ENCODE measurements around the gene DOCK9. TPM values are rescaled to one million over a fixed set of nuclear protein-coding genes. Genes with fewer than 3 reads are reported as not detected.

The DOCK9 gene
- total and polyA plus RNA-seq, 2 donors from 2014 or later, result 14.0 to 125 TPM

DNA sequence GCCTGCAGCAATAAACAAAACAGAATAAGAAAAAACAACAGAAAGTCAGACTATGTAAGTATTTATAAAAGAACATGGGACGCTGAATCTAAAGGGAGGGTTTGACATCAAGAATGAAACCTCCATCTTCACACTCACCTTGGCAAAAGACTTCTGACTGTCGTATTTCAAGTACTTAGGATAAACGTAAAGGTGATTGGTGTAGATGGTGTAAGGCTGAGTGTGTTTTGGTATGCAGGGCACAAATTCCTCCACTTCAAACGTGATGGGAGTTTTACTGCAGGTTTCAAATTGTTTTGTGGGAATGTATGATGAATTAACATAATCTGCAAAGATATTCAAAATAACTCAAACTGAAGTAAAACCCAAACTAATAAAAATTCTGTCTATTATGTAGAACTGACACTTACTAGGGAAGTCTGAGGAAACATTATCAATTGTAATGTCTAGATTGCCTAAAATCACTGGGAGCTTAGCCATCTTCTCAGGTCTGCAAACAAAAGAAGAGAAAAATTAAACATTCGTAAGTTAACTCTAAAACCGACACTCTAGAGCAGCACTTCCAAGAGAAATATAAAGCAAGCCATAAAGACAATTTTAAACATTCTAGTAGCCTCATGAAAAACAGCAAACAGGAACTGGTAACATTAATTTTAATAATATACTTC, 89.5 kb downstream of the DOCK9 start:
- Histone ChIP-seq H3K9me3 (ENCODE audit: control insufficient read depth in 2 of 3, insufficient read depth in 1 of 3, low read length in 3 of 3) (no peaks in the 10 kb centered on the region), H3K4me3 (ENCODE audit: low read length in 3 of 3) (no peak overlapping the region), H3K4me1 (ENCODE audit: control insufficient read depth in 2 of 3, insufficient read depth in 2 of 3, low read depth in 1 of 3, low read length in 3 of 3) (no peaks in the 10 kb centered on the region), H3K27ac (ENCODE audit: low read depth in 2 of 2, low read length in 2 of 2) (no peak overlapping the region), H3K36me3 (ENCODE audit: control insufficient read depth in 2 of 3, insufficient read depth in 3 of 3, low read length in 3 of 3) (peaks cover 0 to 9% (median 3%) of the 10 kb centered on the region in 3 donors), H3K27me3 (ENCODE audit: control insufficient read depth, insufficient read depth, low read length) (no peaks in the 10 kb centered on the region), H3K9ac (ENCODE audit: low read length in 3 of 3) (no peak overlapping the region)
- TF ChIP-seq, protein P1, sequence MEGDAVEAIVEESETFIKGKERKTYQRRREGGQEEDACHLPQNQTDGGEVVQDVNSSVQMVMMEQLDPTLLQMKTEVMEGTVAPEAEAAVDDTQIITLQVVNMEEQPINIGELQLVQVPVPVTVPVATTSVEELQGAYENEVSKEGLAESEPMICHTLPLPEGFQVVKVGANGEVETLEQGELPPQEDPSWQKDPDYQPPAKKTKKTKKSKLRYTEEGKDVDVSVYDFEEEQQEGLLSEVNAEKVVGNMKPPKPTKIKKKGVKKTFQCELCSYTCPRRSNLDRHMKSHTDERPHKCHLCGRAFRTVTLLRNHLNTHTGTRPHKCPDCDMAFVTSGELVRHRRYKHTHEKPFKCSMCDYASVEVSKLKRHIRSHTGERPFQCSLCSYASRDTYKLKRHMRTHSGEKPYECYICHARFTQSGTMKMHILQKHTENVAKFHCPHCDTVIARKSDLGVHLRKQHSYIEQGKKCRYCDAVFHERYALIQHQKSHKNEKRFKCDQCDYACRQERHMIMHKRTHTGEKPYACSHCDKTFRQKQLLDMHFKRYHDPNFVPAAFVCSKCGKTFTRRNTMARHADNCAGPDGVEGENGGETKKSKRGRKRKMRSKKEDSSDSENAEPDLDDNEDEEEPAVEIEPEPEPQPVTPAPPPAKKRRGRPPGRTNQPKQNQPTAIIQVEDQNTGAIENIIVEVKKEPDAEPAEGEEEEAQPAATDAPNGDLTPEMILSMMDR (IDR thresholded peaks at IDR 0.05; ENCODE audit: borderline replicate concordance, extremely low read depth, insufficient read depth), result no peak
- intact Hi-C loops (cut with DNase I), result no loop called here
- FAIRE-seq (no peak), DNase-seq (no peak)

DNA sequence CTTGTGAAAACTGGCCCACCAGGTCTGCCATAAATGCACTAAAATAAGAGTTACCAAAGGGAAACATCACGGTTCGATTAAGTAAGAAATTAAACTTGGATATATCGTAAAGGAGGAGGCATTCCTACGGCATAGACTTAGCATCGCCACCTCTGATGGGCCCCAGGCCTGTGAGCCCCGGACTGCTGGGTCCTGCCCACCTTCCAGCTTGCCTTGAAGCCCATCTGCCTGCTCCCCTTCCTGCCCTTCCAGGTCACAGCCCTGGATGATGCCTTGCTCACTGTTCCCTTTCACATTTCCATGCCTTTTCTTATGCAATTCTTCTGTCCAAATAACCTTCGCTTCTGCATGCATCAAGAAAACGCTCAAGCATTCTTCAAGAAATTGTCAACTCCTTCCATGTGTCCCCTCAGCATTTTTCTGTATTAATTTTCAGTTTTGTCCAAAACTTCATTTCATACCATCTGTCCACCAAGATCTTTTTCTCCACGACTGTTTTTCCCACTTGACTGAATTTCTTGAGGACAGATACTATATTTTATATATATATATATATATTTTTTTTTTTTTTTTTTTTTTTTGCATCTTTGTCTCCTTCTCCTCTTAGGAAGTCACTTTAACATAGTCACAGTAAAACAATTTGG, 91.2 kb downstream of the DOCK9 start:
- FAIRE-seq, result no peak
- DNase-seq, result no peak
- no peak overlapping the region for H3K9ac ChIP-seq (ENCODE audit: low read length in 3 of 3)
- H3K27ac ChIP-seq (ENCODE audit: low read depth in 2 of 2, low read length in 2 of 2), result no peak overlapping the region
- TF ChIP-seq, protein P1 (IDR thresholded peaks at IDR 0.05; ENCODE audit: borderline replicate concordance, extremely low read depth, insufficient read depth), result no peak
- H3K36me3 ChIP-seq (ENCODE audit: control insufficient read depth in 2 of 3, insufficient read depth in 3 of 3, low read length in 3 of 3), result peaks cover 3 to 22% (median 6%) of the 10 kb centered on the region in 3 donors
- H3K9me3 ChIP-seq (ENCODE audit: control insufficient read depth in 2 of 3, insufficient read depth in 1 of 3, low read length in 3 of 3), result no peaks in the 10 kb centered on the region
- no peaks in the 10 kb centered on the region for H3K4me1 ChIP-seq (ENCODE audit: control insufficient read depth in 2 of 3, insufficient read depth in 2 of 3, low read depth in 1 of 3, low read length in 3 of 3)
- no peaks in the 10 kb centered on the region for H3K27me3 ChIP-seq (ENCODE audit: control insufficient read depth, insufficient read depth, low read length)
- no peak overlapping the region for H3K4me3 ChIP-seq (ENCODE audit: low read length in 3 of 3)
- intact Hi-C loops (cut with DNase I), result no loop called here

DNA sequence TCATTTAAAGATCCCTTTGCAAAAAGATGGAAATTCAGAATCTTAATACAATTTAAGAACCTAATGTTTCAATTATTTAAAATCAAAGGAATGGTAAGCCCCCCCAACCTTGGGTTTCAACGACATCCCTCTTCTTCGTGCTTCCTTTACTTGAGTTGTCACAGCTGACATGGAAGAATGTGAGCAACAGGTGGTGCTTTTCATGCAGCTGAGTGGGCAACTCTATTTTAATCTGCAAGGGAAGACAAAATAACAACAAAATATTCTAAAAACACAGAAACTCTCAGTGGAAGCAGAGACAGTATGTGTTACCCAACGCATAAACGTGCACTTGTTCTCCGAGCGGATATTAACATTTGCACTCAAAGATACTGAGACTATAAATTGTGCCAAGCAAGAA, 92.3 kb downstream of the DOCK9 start:
- peak in 1 of 5 donors; percentile 38 for DNase-seq
- no peak for FAIRE-seq
- TF ChIP-seq, protein P1 (IDR thresholded peaks at IDR 0.05; ENCODE audit: borderline replicate concordance, extremely low read depth, insufficient read depth), result no peak
- Histone ChIP-seq H3K4me1 (ENCODE audit: control insufficient read depth in 2 of 3, insufficient read depth in 2 of 3, low read depth in 1 of 3, low read length in 3 of 3) (no peaks in the 10 kb centered on the region), H3K9me3 (ENCODE audit: control insufficient read depth in 2 of 3, insufficient read depth in 1 of 3, low read length in 3 of 3) (no peaks in the 10 kb centered on the region), H3K36me3 (ENCODE audit: control insufficient read depth in 2 of 3, insufficient read depth in 3 of 3, low read length in 3 of 3) (peaks cover 3 to 31% (median 9%) of the 10 kb centered on the region in 3 donors), H3K9ac (ENCODE audit: low read length in 3 of 3) (no peak overlapping the region), H3K27me3 (ENCODE audit: control insufficient read depth, insufficient read depth, low read length) (no peaks in the 10 kb centered on the region), H3K4me3 (ENCODE audit: low read length in 3 of 3) (no peak overlapping the region), H3K27ac (ENCODE audit: low read depth in 2 of 2, low read length in 2 of 2) (no peak overlapping the region)
- intact Hi-C loops (cut with DNase I), result no loop called here

All from kidney (tissue), 14 donors.